GOT3 (cell line): ENCODE data around the gene CYP21A2.
"Not testable (repeated sequence)": the region's sequence is repeated elsewhere in the genome, so short reads cannot be mapped to it uniquely, and the experiment has no call there.

ENCODE experiments used
- DNase-seq: peaks from one replicate; lab custom pipeline; 2025; ENCODE audit warnings: mixed read lengths; lab: John Stamatoyannopoulos, UW

Gene CYP21A2

GRCh38 chr6:32037598-32038524, at the start of gene CYP21A2:
Gene CYP21A2, plus strand, starts transcription at chr6:32038415. Its CDS starts 8 bp downstream, at chr6:32038423.
- not testable (repeated sequence) for DNase-seq

DNA sequence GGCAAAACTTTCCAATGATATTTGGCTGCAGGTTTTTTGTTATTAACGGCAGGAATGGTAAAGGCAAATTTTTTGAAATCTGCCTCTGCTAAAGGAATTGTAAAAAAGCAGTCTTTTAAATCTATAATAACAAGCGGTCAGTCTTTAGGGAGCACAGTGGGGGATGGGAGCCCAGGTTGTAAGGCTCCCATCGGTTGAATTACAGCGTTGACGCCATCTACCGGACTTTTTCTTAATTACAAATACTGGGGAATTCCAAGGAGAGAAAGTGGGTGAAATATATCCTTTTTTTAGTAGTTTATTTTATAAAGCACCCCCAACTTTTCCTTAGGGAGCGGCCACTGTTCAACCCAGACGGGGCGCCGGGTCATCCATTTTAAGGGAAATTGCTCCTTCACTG, 48.9 kb upstream of the CYP21A2 start:
- not testable (repeated sequence) for DNase-seq

- DNase-seq: not testable (repeated sequence)
Measured at GRCh38 chr6:31994421-31994820, 43.8 kb upstream of the CYP21A2 start.

DNA sequence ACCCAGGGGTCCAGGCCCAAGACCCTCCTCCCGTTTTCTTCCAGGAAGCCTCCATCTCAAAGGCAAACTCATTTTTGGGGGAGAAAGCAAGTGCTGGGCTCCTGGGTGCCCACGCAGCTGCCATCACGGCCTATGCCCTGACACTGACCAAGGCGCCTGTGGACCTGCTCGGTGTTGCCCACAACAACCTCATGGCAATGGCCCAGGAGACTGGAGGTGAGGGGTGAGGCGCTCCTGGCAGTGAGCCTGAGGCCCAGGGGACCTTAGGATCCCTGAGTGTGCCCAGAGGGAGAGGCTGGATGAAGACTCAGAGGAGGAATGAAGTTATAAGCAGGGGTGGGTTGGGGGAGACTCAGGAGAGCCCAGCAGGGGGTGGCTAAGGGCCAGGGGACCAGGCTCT, 41.8 kb upstream of the CYP21A2 start:
- not testable (repeated sequence) for DNase-seq

- not testable (repeated sequence) for DNase-seq
Measured at GRCh38 chr6:32002546-32003268, 35.5 kb upstream of the CYP21A2 start.

GRCh38 chr6:32003301-32003700, 34.9 kb upstream of the CYP21A2 start:
- DNase-seq: not testable (repeated sequence)

- not testable (repeated sequence) for DNase-seq
Measured at GRCh38 chr6:32004393-32004792, 33.8 kb upstream of the CYP21A2 start.

GRCh38 chr6:32004864-32005537, 33.2 kb upstream of the CYP21A2 start:
- not testable (repeated sequence) for DNase-seq

DNA sequence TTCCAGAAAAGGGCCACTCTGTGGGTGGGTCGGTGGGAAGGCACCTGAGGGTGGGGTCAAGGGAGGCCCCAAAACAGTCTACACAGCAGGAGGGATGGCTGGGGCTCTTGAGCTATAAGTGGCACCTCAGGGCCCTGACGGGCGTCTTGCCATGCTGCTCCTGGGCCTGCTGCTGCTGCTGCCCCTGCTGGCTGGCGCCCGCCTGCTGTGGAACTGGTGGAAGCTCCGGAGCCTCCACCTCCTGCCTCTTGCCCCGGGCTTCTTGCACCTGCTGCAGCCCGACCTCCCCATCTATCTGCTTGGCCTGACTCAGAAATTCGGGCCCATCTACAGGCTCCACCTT, 32.7 kb upstream of the CYP21A2 start:
- DNase-seq: not testable (repeated sequence)

- not testable (repeated sequence) for DNase-seq
Measured at GRCh38 chr6:32005991-32006529, 32.2 kb upstream of the CYP21A2 start.

DNA sequence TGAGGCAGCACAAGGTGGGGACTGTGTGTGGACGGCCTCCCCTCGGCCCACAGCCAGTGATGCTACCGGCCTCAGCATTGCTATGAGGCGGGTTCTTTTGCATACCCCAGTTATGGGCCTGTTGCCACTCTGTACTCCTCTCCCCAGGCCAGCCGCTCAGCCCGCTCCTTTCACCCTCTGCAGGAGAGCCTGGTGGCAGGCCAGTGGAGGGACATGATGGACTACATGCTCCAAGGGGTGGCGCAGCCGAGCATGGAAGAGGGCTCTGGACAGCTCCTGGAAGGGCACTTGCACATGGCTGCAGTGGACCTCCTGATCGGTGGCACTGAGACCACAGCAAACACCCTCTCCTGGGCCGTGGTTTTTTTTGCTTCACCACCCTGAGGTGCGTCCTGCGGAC, 31.1 kb upstream of the CYP21A2 start:
- not testable (repeated sequence) for DNase-seq

- not testable (repeated sequence) for DNase-seq
Measured at GRCh38 chr6:32008037-32008436, 30.2 kb upstream of the CYP21A2 start.

GRCh38 chr6:32008616-32009015, 29.6 kb upstream of the CYP21A2 start:
- not testable (repeated sequence) for DNase-seq

DNA sequence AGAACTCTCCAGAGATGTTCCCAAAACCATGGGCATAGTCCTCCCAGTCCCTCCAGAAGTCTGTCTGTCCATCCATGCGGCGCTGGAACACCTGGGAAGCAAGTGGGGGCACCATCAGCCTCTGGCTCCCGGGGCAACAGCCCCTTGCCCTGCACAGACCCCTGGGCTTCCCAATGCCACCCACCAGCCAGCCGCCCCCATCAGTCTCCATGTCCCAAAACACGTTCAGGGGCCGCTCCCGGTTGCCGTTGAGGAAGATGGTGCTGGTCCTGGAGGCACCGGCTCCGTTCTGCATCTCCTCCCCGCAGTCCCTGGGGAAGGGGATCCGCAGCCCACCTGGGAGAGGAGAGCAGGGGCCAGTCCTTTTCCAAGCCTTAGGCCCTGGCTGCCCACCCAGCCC, 28.7 kb upstream of the CYP21A2 start:
- not testable (repeated sequence) for DNase-seq

GRCh38 chr6:32010856-32011530, 27.2 kb upstream of the CYP21A2 start:
- DNase-seq: not testable (repeated sequence)

- DNase-seq: not testable (repeated sequence)
Measured at GRCh38 chr6:32012941-32013617, 25.1 kb upstream of the CYP21A2 start.

DNA sequence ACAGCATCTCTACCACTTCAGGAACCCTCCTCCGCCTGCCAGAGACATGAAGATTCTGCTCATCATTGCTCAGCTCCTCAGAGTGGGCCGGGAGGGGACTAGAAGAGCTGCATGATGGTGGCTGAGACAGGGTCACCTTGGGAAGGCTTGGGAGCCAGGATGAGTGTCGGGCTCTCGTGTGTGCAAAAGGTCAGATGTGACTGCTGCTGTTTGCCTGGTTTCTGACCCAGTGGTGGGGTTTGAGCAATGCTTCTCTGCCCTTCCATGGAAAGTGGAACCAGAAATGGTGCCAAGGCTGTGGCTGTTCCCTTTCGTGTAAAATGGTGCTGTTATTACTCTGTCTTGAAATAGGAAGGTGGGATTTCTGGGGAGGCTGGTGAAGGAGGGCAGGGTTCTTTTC, 24.5 kb upstream of the CYP21A2 start:
- DNase-seq: not testable (repeated sequence)

DNA sequence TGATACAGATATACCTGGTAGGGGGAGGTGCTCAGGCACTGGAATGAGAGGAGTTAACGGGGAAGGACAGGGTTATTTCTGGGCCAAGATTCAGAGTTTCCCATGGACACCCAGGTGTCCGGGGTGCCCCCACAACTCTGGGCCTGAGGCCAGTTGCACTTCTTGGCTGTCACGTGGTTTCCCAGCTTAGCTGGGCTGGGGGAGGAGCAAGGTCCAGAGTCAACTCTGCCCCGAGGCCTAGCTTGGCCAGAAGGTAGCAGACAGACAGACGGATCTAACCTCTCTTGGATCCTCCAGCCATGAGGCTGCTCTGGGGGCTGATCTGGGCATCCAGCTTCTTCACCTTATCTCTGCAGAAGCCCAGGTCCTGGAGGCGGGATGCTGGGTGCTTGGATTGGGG, 23.7 kb upstream of the CYP21A2 start, which contains the start of gene C4B:
C4B (plus strand) TSS at position 249 of the 400 bp plus-strand sequence; CDS start at position 300, 51 bp downstream.
- not testable (repeated sequence) for DNase-seq

- DNase-seq: not testable (repeated sequence)
Measured at GRCh38 chr6:32022100-32022499, 16.1 kb upstream of the CYP21A2 start.

GRCh38 chr6:32028631-32029030, 9.6 kb upstream of the CYP21A2 start:
- not testable (repeated sequence) for DNase-seq

- not testable (repeated sequence) for DNase-seq
Measured at GRCh38 chr6:32029553-32029952, 8.7 kb upstream of the CYP21A2 start.
